HG02642 (cell line): ENCODE data around the gene TTC24.

Experiments
- ATAC-seq: cut with Tn5 transposase; IDR thresholded peaks from one replicate; pipeline ENCODE4 v1.9.1; 2021; ENCODE audit warnings: mild to moderate bottlenecking; ENCODE audit not compliant: unreplicated experiment, poor library complexity

TTC24 gene

GRCh38 chr1:156553860-156554485, 25.6 kb upstream of the TTC24 start:
- no peak for ATAC-seq

- ATAC-seq: no peak
These were observed 24.6 kb upstream of the TTC24 start for GRCh38 chr1:156554971-156555370.

GRCh38 chr1:156555715-156556114, 23.8 kb upstream of the TTC24 start:
- no peak for ATAC-seq

- no peak for ATAC-seq
These were observed 23.2 kb upstream of the TTC24 start for GRCh38 chr1:156556354-156556753.

GRCh38 chr1:156559086-156559796, 20.3 kb upstream of the TTC24 start:
- no peak for ATAC-seq

GRCh38 chr1:156559797-156560385, 19.6 kb upstream of the TTC24 start:
- no peak for ATAC-seq

- no peak for ATAC-seq
These were observed 18.8 kb upstream of the TTC24 start for GRCh38 chr1:156560585-156561163.

GRCh38 chr1:156565519-156565918, 14.0 kb upstream of the TTC24 start:
- ATAC-seq: no peak

- ATAC-seq: no peak
These were observed 13.1 kb upstream of the TTC24 start for GRCh38 chr1:156566436-156566835.

GRCh38 chr1:156571261-156571852, 8.2 kb upstream of the TTC24 start:
- ATAC-seq: no peak

GRCh38 chr1:156571919-156572662, 7.4 kb upstream of the TTC24 start, which contains the start of gene IQGAP3:
Gene IQGAP3 (minus strand): TSS chr1:156572565. CDS start chr1:156572529, 36 bp downstream.
- peak; percentile 71 for ATAC-seq

GRCh38 chr1:156572663-156573018, 6.9 kb upstream of the TTC24 start:
- ATAC-seq: no peak

- no peak for ATAC-seq
These were observed 5.4 kb upstream of the TTC24 start for GRCh38 chr1:156574039-156574633.

GRCh38 chr1:156577550-156577949, 2.0 kb upstream of the TTC24 start:
- no peak for ATAC-seq

GRCh38 chr1:156578055-156578454, 1.5 kb upstream of the TTC24 start:
- ATAC-seq: no peak

GRCh38 chr1:156581661-156582387, 2.3 kb downstream of the TTC24 start:
- no peak for ATAC-seq

GRCh38 chr1:156582388-156583017, 3.0 kb downstream of the TTC24 start:
- no peak for ATAC-seq

GRCh38 chr1:156583821-156584622, 4.5 kb downstream of the TTC24 start:
- ATAC-seq: no peak
